A549 (cell line): ENCODE data around the gene RTBDN. TPM values are rescaled to one million over a fixed set of nuclear protein-coding genes. Genes with fewer than 3 reads are reported as not detected.

Experiments used
- ATAC-seq, 2 experiments: fragments of 200-7000 bp in 1 of 2; fragments of >200 bp in 1 of 2; cut with Nextera tagmentation in 1 of 2; cut with Tn5 transposase in 1 of 2; 3 replicates each; pipeline versions ENCODE4 v1.8.0 to v1.9.1; 2018 to 2020; ENCODE audit warnings: mild to moderate bottlenecking in 1 of 2, moderate library complexity in 1 of 2
- CTCF ChIA-PET: fragments of 300-600 bp; sonication (Branson Sonifier 250); formaldehyde crosslinking; extraction: SDS; loops from one replicate; lab custom pipeline; 2021; ENCODE audit warnings: antibody characterized with exemption, inconsistent platforms; lab: Yijun Ruan, JAX
- POLR2A ChIA-PET: fragments of 350-600 bp; formaldehyde crosslinking; extraction: SDS; loops from one replicate; lab custom pipeline; 2021; ENCODE audit warnings: antibody characterized with exemption, inconsistent platforms; lab: Yijun Ruan, JAX
- DNase-seq, 2 experiments: peaks; one replicate each; pipeline versions ENCODE4 v3.0.0 to v3.0.0-alpha.2; 2011 to 2016; ENCODE audit warnings: low read depth in 1 of 2, low spot score in 1 of 2
- FAIRE-seq: peaks from 2 replicates; lab custom pipeline; 2011; peaks lifted over from hg19 to GRCh38; lab: Jason Lieb, UNC
- H3K27ac ChIP-seq, 2 experiments: fragments of >200 bp; sonication (Bioruptor Twin); formaldehyde crosslinking; 3 replicates each; pipeline ENCODE4 v1.5.1; 2016 to 2017
- H3K4me1 ChIP-seq: fragments of >200 bp; sonication (Bioruptor Twin); formaldehyde crosslinking; 3 replicates; pipeline ENCODE4 v1.6.1; 2016
- H3K4me2 ChIP-seq: fragments of >200 bp; sonication (Bioruptor Twin); formaldehyde crosslinking; 3 replicates; pipeline ENCODE4 v1.6.1; 2016
- H3K4me3 ChIP-seq: fragments of >200 bp; sonication (Bioruptor Twin); formaldehyde crosslinking; 3 replicates; pipeline ENCODE4 v1.5.1; 2016
- H3K9me3 ChIP-seq: fragments of >200 bp; sonication (Bioruptor Twin); formaldehyde crosslinking; 3 replicates; pipeline ENCODE4 v1.6.1; 2016
- BCL3 ChIP-seq: fragments of >200 bp; sonication (Bioruptor Twin); formaldehyde crosslinking; IDR thresholded peaks from 3 replicates; pipeline ENCODE4 v1.6.1; 2016
- CEBPB ChIP-seq, 2 experiments: fragments of >200 bp in 1 of 2; sonication (Bioruptor Twin) in 1 of 2; formaldehyde crosslinking in 1 of 2; IDR thresholded peaks; 2 replicates each; pipeline ENCODE4 v1.6.1; 2012 to 2016
- CHD2 ChIP-seq: fragments of 150-350 bp; IDR thresholded peaks from 2 replicates; pipeline ENCODE4 v1.6.1; 2014; ENCODE audit warnings: low read length; ENCODE audit not compliant: partially characterized antibody
- EHMT2 ChIP-seq: fragments of 200-600 bp; sonication (generic); IDR thresholded peaks from 2 replicates; pipeline ENCODE4 v1.6.1; 2016; ENCODE audit warnings: antibody characterized with exemption, low read depth, mild to moderate bottlenecking, moderate library complexity
- FOSL2 ChIP-seq, 2 experiments: fragments of 450-650 bp in 1 of 2; fragments of >200 bp in 1 of 2; sonication (Bioruptor Twin) in 1 of 2; formaldehyde crosslinking; IDR thresholded peaks; 2 replicates each; pipeline versions ENCODE4 v1.5.0 to v1.6.1; 2016 to 2020; ENCODE audit warnings: mild to moderate bottlenecking in 1 of 2, moderate library complexity in 1 of 2
- FOXS1 ChIP-seq: fragments of 250-450 bp; sonication (Bioruptor Pico); IDR thresholded peaks from 2 replicates; pipeline ENCODE4 v1.5.0; 2020; ENCODE audit warnings: mild to moderate bottlenecking, moderate library complexity
- HDAC2 ChIP-seq: fragments of 200-600 bp; sonication (generic); IDR thresholded peaks from 2 replicates; pipeline ENCODE4 v1.6.1; 2016
- HEYL ChIP-seq: fragments of 250-450 bp; sonication (Bioruptor Pico); IDR thresholded peaks from 2 replicates; pipeline ENCODE4 v1.8.0; 2021; ENCODE audit warnings: mild to moderate bottlenecking, moderate library complexity
- HOXA7 ChIP-seq: fragments of 250-450 bp; sonication (Bioruptor Pico); IDR thresholded peaks from 2 replicates; pipeline ENCODE4 v1.5.0; 2020; ENCODE audit warnings: mild to moderate bottlenecking, moderate library complexity
- KDM1A ChIP-seq: fragments of 200-600 bp; sonication (generic); IDR thresholded peaks from 2 replicates; pipeline ENCODE4 v1.6.1; 2016; ENCODE audit warnings: low read depth, mild to moderate bottlenecking
- MAFK ChIP-seq: fragments of 450-650 bp; IDR thresholded peaks from 2 replicates; pipeline ENCODE4 v1.6.1; 2014; ENCODE audit not compliant: partially characterized antibody
- MAX ChIP-seq: IDR thresholded peaks from 2 replicates; pipeline ENCODE4 v1.6.1; 2012
- MAZ ChIP-seq: fragments of 150-350 bp; IDR thresholded peaks from 2 replicates; pipeline ENCODE4 v1.6.1; 2014; ENCODE audit warnings: antibody characterized with exemption, low read depth, low read length, borderline replicate concordance
- MYC ChIP-seq: IDR thresholded peaks from 2 replicates; pipeline ENCODE4 v1.6.1; 2012; ENCODE audit warnings: mild to moderate bottlenecking, inconsistent platforms, low read length, improper control_type of control experiment, borderline replicate concordance
- POLR2A ChIP-seq: IDR thresholded peaks from 2 replicates; pipeline ENCODE4 v1.6.1; 2012; ENCODE audit warnings: mild to moderate bottlenecking, low read length
- RAD21 ChIP-seq, 2 experiments: fragments of >200 bp in 1 of 2; sonication (Bioruptor Twin) in 1 of 2; formaldehyde crosslinking in 1 of 2; IDR thresholded peaks in 1 of 2; conservative IDR thresholded peaks in 1 of 2; 2 replicates in 1 of 2; 3 replicates in 1 of 2; pipeline ENCODE4 v1.6.1; 2012 to 2018; ENCODE audit warnings: inconsistent platforms in 1 of 2
- REST ChIP-seq: fragments of 200-600 bp; sonication (generic); IDR thresholded peaks from 2 replicates; pipeline ENCODE4 v1.6.1; 2016; ENCODE audit warnings: antibody characterized with exemption, mild to moderate bottlenecking, moderate library complexity
- SMC3 ChIP-seq: fragments of >200 bp; sonication (Bioruptor Twin); formaldehyde crosslinking; IDR thresholded peaks from 3 replicates; pipeline ENCODE4 v1.6.1; 2018; ENCODE audit warnings: inconsistent platforms
- TFCP2L1 ChIP-seq: fragments of 250-450 bp; sonication (Bioruptor Pico); IDR thresholded peaks from 2 replicates; pipeline ENCODE4 v1.5.0; 2021; ENCODE audit warnings: mild to moderate bottlenecking
- ZC3H11A ChIP-seq: fragments of 450-650 bp; IDR thresholded peaks from 2 replicates; pipeline ENCODE4 v1.6.1; 2014; ENCODE audit warnings: antibody characterized with exemption, mild to moderate bottlenecking
- WGBS: methylation state at CpG from one replicate; pipeline ENCODE4 v1.1.6; 2017; ENCODE audit errors: missing lambda C conversion rate; 5-methylcytosine and 5-hydroxymethylcytosine counted together
- polyA plus RNA-seq, 4 experiments: library from polyadenylated mRNA; depleted of rRNA in 3 of 4; stranded (reverse); fragments of >200 nt; fragmentation: RNase III in 1 of 4; extraction: RNeasy Plus Mini Kit Qiagen cat#74134 plus additional on column Dnase treatment in 1 of 4; gene quantifications; 2 replicates in 3 of 4; 3 replicates in 1 of 4; pipeline ENCODE4 v1.2.3, GENCODE V29; 2011 to 2017

The RTBDN gene
- polyA plus RNA-seq, 2 of the 4 experiments (the other 2 are of a cell fraction) = 0.09 to 0.25 TPM

GRCh38 chr19:12791345-12792050, 42.9 kb downstream of the RTBDN start, which contains the start of gene JUNB (continued):
- no peak; a peak in 1 of 5 replicates for TF ChIP-seq RAD21 (conservative IDR thresholded peaks at IDR 0.05 in 1 of 2, IDR thresholded peaks at IDR 0.05 in 1 of 2)
- no peak for TF ChIP-seq FOSL2 (IDR thresholded peaks at IDR 0.05)
- peak; percentile 43 for TF ChIP-seq FOSL2 (CRISPR knock-in tag; IDR thresholded peaks at IDR 0.05)
- TF ChIP-seq MYC = peak; percentile 52; the same call in 1 of the 2 replicates
- peak; percentile 85 for TF ChIP-seq MAZ
- no peak for TF ChIP-seq ZC3H11A
- TF ChIP-seq, all 56 proteins: peak for 16

GRCh38 chr19:12790628-12791344, 43.6 kb downstream of the RTBDN start:
- FAIRE-seq = no peak

GRCh38 chr19:12789904-12790619, 44.3 kb downstream of the RTBDN start:
- ATAC-seq (peak; percentile 51 to 53), DNase-seq (peak; percentile 71 to 94), FAIRE-seq (no peak)
- Histone ChIP-seq H3K4me1 (peaks cover 59% of the 10 kb centered on the region), H3K27ac (peak overlapping the region; percentile 96 to 99), H3K9me3 (no peaks in the 10 kb centered on the region), H3K4me3 (peak overlapping the region; percentile 92), H3K4me2 (peak overlapping the region; percentile 99)
- ChIA-PET POLR2A (interaction anchor here (1.1 to 6.5 kb wide), 3 partner anchors 12 to 24 kb away, joined by 3 to 122 read pairs (median 24); no protein-coding TSS in a partner anchor), CTCF (interaction anchor here (0.8 to 17.4 kb wide), 6 partner anchors 13 to 58 kb away, joined by 3 to 901 read pairs (median 6); partner anchors contain the start of gene HOOK2)
- WGBS = 1% methylated on average over 12 of the region's 56 CpGs
- TF ChIP-seq MYC (0 out of 2 replicates have a peak, but pooled peaks have one; percentile 45), BCL3 (no peak), FOSL2 (IDR thresholded peaks at IDR 0.05) (no peak), FOSL2 (CRISPR knock-in tag; IDR thresholded peaks at IDR 0.05) (peak; percentile 19; the same call in 1 of the 2 replicates), CHD2 (no peak), HEYL (CRISPR knock-in tag) (no peak), SMC3 (no peak), EHMT2 (no peak), MAFK (no peak), CEBPB (IDR thresholded peaks at IDR 0.05) (peak; percentile 41 to 73; a peak in 3 of 4 replicates), FOXS1 (no peak), MAX (peak; percentile 57), KDM1A (no peak), POLR2A (0 out of 2 replicates have a peak, but pooled peaks have one; percentile 9), HDAC2 (no peak)

More at GRCh38 chr19:12790628-12791344, 43.6 kb downstream of the RTBDN start:
- no peak for ATAC-seq
- POLR2A ChIA-PET = interaction anchor here (1.2 to 6.5 kb wide), 7 partner anchors 8 to 54 kb away, joined by 7 to 122 read pairs (median 8); partner anchors contain the start of genes GET3 and RNASEH2A
- Histone ChIP-seq H3K4me2 (peak overlapping the region; percentile 99), H3K9me3 (no peaks in the 10 kb centered on the region), H3K4me3 (peak overlapping the region; percentile 92), H3K4me1 (peaks cover 56% of the 10 kb centered on the region), H3K27ac (peak overlapping the region; percentile 96 to 99)
- TF ChIP-seq TFCP2L1 (CRISPR knock-in tag) (peak; percentile 13; the same call in 1 of the 2 replicates), RAD21 (conservative IDR thresholded peaks at IDR 0.05 in 1 of 2, IDR thresholded peaks at IDR 0.05 in 1 of 2) (no peak), MAX (peak; percentile 97; the same call in 1 of the 2 replicates), HOXA7 (CRISPR knock-in tag) (peak; percentile 61; the same call in 1 of the 2 replicates), REST (no peak)
- CTCF ChIA-PET = interaction anchor here (0.7 to 17.4 kb wide), 4 partner anchors 8 to 57 kb away, joined by 3 to 901 read pairs (median 6); partner anchors contain the start of gene HOOK2
- DNase-seq = no peak
- 16% methylated on average over 13 of the region's 22 CpGs for WGBS
